CD14-positive monocyte (primary cell): Measurements from ENCODE around the gene MTSS2. TPM values are rescaled to one million over a fixed set of nuclear protein-coding genes. Genes with fewer than 3 reads are reported as not detected.
A peak's percentile ranks its signal among the peaks of the same experiment; 100 is the strongest.

ENCODE experiments used
- DNase-seq, 3 donors: peaks; one replicate each; pipeline ENCODE4 v3.0.0-alpha.2; 2011 to 2022
- H2AFZ ChIP-seq: 2 replicates; pipeline ENCODE4 v1.6.0; 2012; ENCODE audit warnings: mild to moderate bottlenecking, low read depth, low read length, inconsistent platforms; ENCODE audit not compliant: insufficient read depth, poor library complexity, severe bottlenecking
- H3K27ac ChIP-seq, 2 donors: 1 replicate in 1 of 2; 2 replicates in 1 of 2; pipeline ENCODE4 v1.5.1; 2012 to 2013; ENCODE audit warnings: low read length in 2 of 2, control low read depth in 1 of 2, inconsistent platforms in 1 of 2, low read depth in 1 of 2, mild to moderate bottlenecking in 1 of 2
- H3K27me3 ChIP-seq, 2 donors: one replicate each; pipeline versions ENCODE4 v1.6.0 to v1.6.1; 2011 to 2013; ENCODE audit warnings: low read length in 2 of 2; ENCODE audit not compliant: control insufficient read depth in 2 of 2, insufficient read depth in 2 of 2
- H3K36me3 ChIP-seq, 2 donors: replicated peaks in 1 of 2; 1 replicate in 1 of 2; 2 replicates in 1 of 2; pipeline versions ENCODE4 v1.5.1 to v1.6.1; 2012 to 2013; ENCODE audit warnings: low read length in 2 of 2, control low read depth in 1 of 2, inconsistent platforms in 1 of 2, mild to moderate bottlenecking in 1 of 2; ENCODE audit not compliant: insufficient read depth in 2 of 2, control insufficient read depth in 1 of 2
- H3K4me1 ChIP-seq, 2 donors: 1 replicate in 1 of 2; 2 replicates in 1 of 2; pipeline versions ENCODE4 v1.5.1 to v1.6.1; 2012 to 2013; ENCODE audit warnings: low read length in 2 of 2, control low read depth in 1 of 2, inconsistent platforms in 1 of 2, mild to moderate bottlenecking in 1 of 2, moderate library complexity in 1 of 2; ENCODE audit not compliant: insufficient read depth in 2 of 2, control insufficient read depth in 1 of 2
- H3K4me2 ChIP-seq: replicated peaks from 2 replicates; pipeline ENCODE3; 2012; ENCODE audit warnings: low read length, moderate library complexity, mild to moderate bottlenecking; ENCODE audit not compliant: poor library complexity, severe bottlenecking; ENCODE audit errors: extremely low read depth
- H3K4me3 ChIP-seq, 3 experiments: fragments of 200-600 bp in 1 of 3; sonication (generic) in 1 of 3; replicated peaks in 1 of 3; 1 replicate in 2 of 3; 2 replicates in 1 of 3; pipeline ENCODE4 v1.5.1; 2011 to 2013; ENCODE audit warnings: low read length in 3 of 3, mild to moderate bottlenecking in 3 of 3, control low read depth in 2 of 3, low read depth in 2 of 3, inconsistent platforms in 1 of 3, moderate library complexity in 1 of 3
- H3K79me2 ChIP-seq: 2 replicates; pipeline ENCODE4 v1.6.0; 2012; ENCODE audit warnings: mild to moderate bottlenecking, control low read depth, inconsistent platforms, low read length, moderate library complexity; ENCODE audit not compliant: insufficient read depth
- H3K9ac ChIP-seq: 2 replicates; pipeline ENCODE4 v1.6.0; 2017; ENCODE audit warnings: low read length, mild to moderate bottlenecking; ENCODE audit not compliant: insufficient read depth, poor library complexity, severe bottlenecking
- H3K9me3 ChIP-seq, 2 donors: replicated peaks in 1 of 2; 1 replicate in 1 of 2; 2 replicates in 1 of 2; pipeline versions ENCODE4 v1.5.1 to v1.6.1; 2012 to 2013; ENCODE audit warnings: low read length in 2 of 2, control low read depth in 1 of 2; ENCODE audit not compliant: control insufficient read depth in 1 of 2, insufficient read depth in 1 of 2
- H4K20me1 ChIP-seq: 2 replicates; pipeline ENCODE4 v1.6.0; 2012; ENCODE audit warnings: mild to moderate bottlenecking, low read length, control low read depth, moderate library complexity; ENCODE audit not compliant: insufficient read depth
- H3K27ac Mint-ChIP-seq, 7 donors: one replicate each; pipeline ENCODE4 v1.8.0; 2020; ENCODE audit warnings: mild to moderate bottlenecking in 7 of 7, mixed read lengths in 7 of 7, moderate library complexity in 6 of 7, inconsistent platforms in 2 of 7
- H3K27me3 Mint-ChIP-seq, 3 donors: one replicate each; pipeline ENCODE4 v1.8.0; 2021 to 2022; ENCODE audit warnings: low read depth in 3 of 3, mild to moderate bottlenecking in 3 of 3, mixed read lengths in 3 of 3, moderate library complexity in 3 of 3, inconsistent platforms in 1 of 3
- H3K36me3 Mint-ChIP-seq, 2 donors: one replicate each; pipeline ENCODE4 v1.8.0; 2020; ENCODE audit warnings: mixed read lengths in 2 of 2, inconsistent platforms in 1 of 2, mild to moderate bottlenecking in 1 of 2
- H3K4me1 Mint-ChIP-seq: one replicate; pipeline ENCODE4 v1.8.0; 2020; ENCODE audit warnings: mild to moderate bottlenecking, mixed read lengths
- H3K4me3 Mint-ChIP-seq, 2 donors: one replicate each; pipeline ENCODE4 v1.8.0; 2020; ENCODE audit warnings: mild to moderate bottlenecking in 2 of 2, mixed read lengths in 2 of 2, moderate library complexity in 1 of 2
- H3K9me3 Mint-ChIP-seq, 7 donors: one replicate each; pipeline ENCODE4 v1.8.0; 2020 to 2022; ENCODE audit warnings: mixed read lengths in 7 of 7, mild to moderate bottlenecking in 6 of 7, moderate library complexity in 6 of 7, inconsistent platforms in 2 of 7
- WGBS: methylation state at CpG from one replicate; pipeline ENCODE4 v1.1.5; 2013; ENCODE audit warnings: missing lambda C conversion rate; ENCODE audit not compliant: insufficient coverage; 5-methylcytosine and 5-hydroxymethylcytosine counted together
- intact Hi-C, 2 donors: fragments of 100-400 bp; cut with micrococcal nuclease; formaldehyde crosslinking; loops; one replicate each; pipeline versions ENCODE4 v1.15.0 to v1.15.1; 2023
- polyA plus RNA-seq, 3 donors: library from polyadenylated mRNA; depleted of rRNA in 1 of 3; unstranded in 2 of 3; stranded (reverse) in 1 of 3; fragments of 300-500 nt in 2 of 3; fragments of >200 nt in 1 of 3; fragmentation: Illumina TruSeq in 2 of 3; gene quantifications; 1 replicate in 2 of 3; 2 replicates in 1 of 3; pipeline ENCODE4 v1.2.3, GENCODE V29; 2012 to 2021
- TF ChIP-seq, protein P1 (sequence below): fragments of 200-600 bp; IDR thresholded peaks from one replicate; pipeline ENCODE4 v1.8.0; 2022; ENCODE audit warnings: antibody characterized with exemption, mild to moderate bottlenecking

MTSS2 gene
- polyA plus RNA-seq, 3 donors = 1.5 TPM; not detected in 2

DNA sequence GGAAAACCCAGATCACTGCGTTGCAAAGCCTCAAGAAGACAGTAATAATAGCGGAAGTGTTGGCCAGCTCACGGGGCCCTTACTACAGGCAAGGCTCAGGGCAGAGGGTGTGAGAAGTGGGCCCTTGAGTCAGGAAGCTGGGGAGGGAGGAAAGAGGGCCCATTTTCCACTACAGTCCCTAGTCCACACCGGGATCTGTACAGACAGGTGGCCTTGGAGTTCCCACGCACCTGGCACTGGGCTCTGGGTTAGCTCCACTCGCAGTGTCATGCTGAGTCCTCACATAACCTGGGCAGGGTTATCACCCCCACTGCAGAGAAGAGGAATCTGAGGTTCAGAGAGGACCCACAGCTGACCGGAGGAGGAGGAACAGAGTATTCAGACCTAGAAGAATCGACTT is 16.8 kb upstream of the MTSS2 start:
- Mint-ChIP-seq H3K4me1 (peaks cover 27% of the 10 kb centered on the region), H3K27ac (no peak overlapping the region), H3K27me3 (peaks cover 0 to 2% (median 0%) of the 10 kb centered on the region in 3 donors), H3K4me3 (no peak overlapping the region), H3K9me3 (no peaks in the 10 kb centered on the region), H3K36me3 (peaks cover 22 to 39% of the 10 kb centered on the region in 2 donors)
- H3K27ac ChIP-seq = no peak overlapping the region
- no peak overlapping the region for H3K4me2 ChIP-seq
- no peak for DNase-seq
- no peaks in the 10 kb centered on the region for H3K27me3 ChIP-seq
- WGBS = 63% methylated on average over 5 of the region's 8 CpGs
- TF ChIP-seq, protein P1, sequence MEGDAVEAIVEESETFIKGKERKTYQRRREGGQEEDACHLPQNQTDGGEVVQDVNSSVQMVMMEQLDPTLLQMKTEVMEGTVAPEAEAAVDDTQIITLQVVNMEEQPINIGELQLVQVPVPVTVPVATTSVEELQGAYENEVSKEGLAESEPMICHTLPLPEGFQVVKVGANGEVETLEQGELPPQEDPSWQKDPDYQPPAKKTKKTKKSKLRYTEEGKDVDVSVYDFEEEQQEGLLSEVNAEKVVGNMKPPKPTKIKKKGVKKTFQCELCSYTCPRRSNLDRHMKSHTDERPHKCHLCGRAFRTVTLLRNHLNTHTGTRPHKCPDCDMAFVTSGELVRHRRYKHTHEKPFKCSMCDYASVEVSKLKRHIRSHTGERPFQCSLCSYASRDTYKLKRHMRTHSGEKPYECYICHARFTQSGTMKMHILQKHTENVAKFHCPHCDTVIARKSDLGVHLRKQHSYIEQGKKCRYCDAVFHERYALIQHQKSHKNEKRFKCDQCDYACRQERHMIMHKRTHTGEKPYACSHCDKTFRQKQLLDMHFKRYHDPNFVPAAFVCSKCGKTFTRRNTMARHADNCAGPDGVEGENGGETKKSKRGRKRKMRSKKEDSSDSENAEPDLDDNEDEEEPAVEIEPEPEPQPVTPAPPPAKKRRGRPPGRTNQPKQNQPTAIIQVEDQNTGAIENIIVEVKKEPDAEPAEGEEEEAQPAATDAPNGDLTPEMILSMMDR = no peak
- H2AFZ ChIP-seq = no peak overlapping the region
- intact Hi-C loops = no loop called here
- H3K79me2 ChIP-seq = no peaks in the 10 kb centered on the region
- H3K4me1 ChIP-seq = peaks cover 7 to 9% of the 10 kb centered on the region in 2 donors
- peaks cover 13% of the 10 kb centered on the region for H4K20me1 ChIP-seq
- no peak overlapping the region for H3K4me3 ChIP-seq
- no peak overlapping the region for H3K9ac ChIP-seq
- H3K9me3 ChIP-seq = no peaks in the 10 kb centered on the region
- peaks cover 20 to 26% of the 10 kb centered on the region in 2 donors for H3K36me3 ChIP-seq

DNA sequence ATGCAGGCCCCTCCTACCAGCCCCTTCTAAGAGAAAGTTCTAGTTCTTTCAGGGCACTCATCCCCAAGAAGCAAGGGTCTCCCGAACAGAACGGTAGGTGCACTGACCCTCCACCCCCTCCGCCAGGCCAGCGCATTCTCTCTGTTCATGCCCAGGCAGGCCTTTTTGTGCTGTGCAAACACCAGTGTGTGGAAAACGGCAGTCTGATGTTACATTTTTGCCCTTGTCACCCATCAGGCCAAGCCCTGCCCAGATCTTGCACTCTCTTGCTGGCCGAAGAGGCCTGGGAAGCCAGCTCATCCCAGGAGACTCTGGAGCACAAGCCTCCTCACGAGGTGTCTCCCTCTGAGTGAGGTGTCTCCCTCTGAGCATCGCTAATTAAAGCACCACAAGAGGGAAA is 16.1 kb upstream of the MTSS2 start:
- peaks cover 20 to 30% of the 10 kb centered on the region in 2 donors for H3K36me3 ChIP-seq
- H3K4me3 ChIP-seq = no peak overlapping the region
- H4K20me1 ChIP-seq = peaks cover 13% of the 10 kb centered on the region
- peaks cover 18 to 38% of the 10 kb centered on the region in 2 donors for H3K36me3 Mint-ChIP-seq
- DNase-seq = no peak
- no peak overlapping the region for H3K9ac ChIP-seq
- WGBS = 93% methylated on average over 8 of the region's 8 CpGs
- no peak overlapping the region for H2AFZ ChIP-seq
- peaks cover 13 to 15% of the 10 kb centered on the region in 2 donors for H3K4me1 ChIP-seq
- intact Hi-C loops = no loop called here
- no peaks in the 10 kb centered on the region for H3K9me3 ChIP-seq
- H3K27me3 ChIP-seq = no peaks in the 10 kb centered on the region
- no peak overlapping the region for H3K27ac ChIP-seq
- no peaks in the 10 kb centered on the region for H3K9me3 Mint-ChIP-seq
- H3K4me2 ChIP-seq = no peak overlapping the region
- TF ChIP-seq, protein P1 = no peak
- peak overlapping the region in 1 of 7 donors; percentile 21 for H3K27ac Mint-ChIP-seq
- peaks cover 0 to 2% (median 0%) of the 10 kb centered on the region in 3 donors for H3K27me3 Mint-ChIP-seq
- H3K4me1 Mint-ChIP-seq = peaks cover 33% of the 10 kb centered on the region
- no peak overlapping the region for H3K4me3 Mint-ChIP-seq
- H3K79me2 ChIP-seq = no peaks in the 10 kb centered on the region
